K562 (cell line): ENCODE measurements around the gene GATC. TPM values are rescaled to one million over a fixed set of nuclear protein-coding genes. Genes with fewer than 3 reads are reported as not detected.

ENCODE experiments used
- C11orf30 ChIP-seq: fragments of 450-650 bp; IDR thresholded peaks from 2 replicates; pipeline ENCODE4 v1.6.1; 2016; ENCODE audit warnings: low read depth, mild to moderate bottlenecking
- CREM ChIP-seq: IDR thresholded peaks from 2 replicates; pipeline ENCODE4 v1.6.1; 2014; ENCODE audit warnings: antibody characterized with exemption, low read depth
- DMBX1 ChIP-seq: fragments of 250-450 bp; sonication (Bioruptor Pico); IDR thresholded peaks from 2 replicates; pipeline ENCODE4 v1.8.0; 2022; ENCODE audit warnings: inconsistent platforms, mild to moderate bottlenecking, moderate library complexity, borderline replicate concordance
- FOXA1 ChIP-seq: fragments of 450-650 bp; IDR thresholded peaks from 2 replicates; pipeline ENCODE4 v1.6.1; 2016; ENCODE audit warnings: mild to moderate bottlenecking, borderline replicate concordance
- HDAC3 ChIP-seq: fragments of 450-650 bp; IDR thresholded peaks from 2 replicates; pipeline ENCODE4 v1.6.1; 2018; ENCODE audit warnings: borderline replicate concordance, mild to moderate bottlenecking, moderate library complexity; ENCODE audit not compliant: partially characterized antibody
- MBD2 ChIP-seq: sonication (generic); IDR thresholded peaks from 2 replicates; pipeline ENCODE4 v1.6.1; 2016; ENCODE audit warnings: low read depth, borderline replicate concordance
- NFE2L1 ChIP-seq: fragments of 450-650 bp; IDR thresholded peaks from 2 replicates; pipeline ENCODE4 v1.6.1; 2016; ENCODE audit warnings: missing genetic modification characterization, low read depth, mild to moderate bottlenecking, missing compliant biosample characterization, moderate library complexity, borderline replicate concordance
- RFX5 ChIP-seq: IDR thresholded peaks from 2 replicates; pipeline ENCODE4 v1.6.1; 2011; ENCODE audit warnings: low read depth, mild to moderate bottlenecking, improper control_type of control experiment, low read length
- SRSF1 ChIP-seq: fragments of 200-400 bp; formaldehyde crosslinking; IDR thresholded peaks from 2 replicates; pipeline ENCODE4 v1.6.1; 2017; ENCODE audit warnings: mild to moderate bottlenecking, low read depth, low read length, moderate library complexity
- ZC3H8 ChIP-seq: fragments of 450-650 bp; IDR thresholded peaks from 2 replicates; pipeline ENCODE4 v1.6.1; 2017
- polyA plus RNA-seq, 8 experiments: library from polyadenylated mRNA; depleted of rRNA in 4 of 8; stranded (reverse) in 5 of 8; unstranded in 3 of 8; fragments of >200 nt; fragmentation: Nextera tagmentation in 2 of 8; fragmentation: Illumina TruSeq in 1 of 8; extraction: Ambion mirVana in 2 of 8; extraction: Trizol in 1 of 8; gene quantifications; 2 replicates each; pipeline versions ENCODE4 v1.2.1 to v1.2.3, GENCODE V29; 2011 to 2014; ENCODE audit warnings: inconsistent platforms in 1 of 8, missing spikeins in 1 of 8
- total RNA-seq, 7 experiments: library from RNA; depleted of rRNA in 6 of 7; stranded (reverse); fragments of >200 nt in 6 of 7; fragmentation: Illumina TruSeq in 2 of 7; extraction: Trizol in 2 of 7; gene quantifications; 2 replicates each; pipeline versions ENCODE4 v1.2.1 to v1.2.3, GENCODE V29; 2011 to 2021; ENCODE audit warnings: low replicate concordance in 1 of 7
- TF ChIP-seq, protein P1 (sequence below): sonication (generic); formaldehyde crosslinking; IDR thresholded peaks from 2 replicates; pipeline ENCODE4 v1.8.1; 2022; ENCODE audit warnings: missing genetic modification reagents
- TF ChIP-seq, protein P2 (sequence below): sonication (generic); formaldehyde crosslinking; IDR thresholded peaks from 2 replicates; pipeline ENCODE4 v1.9.0; 2022; ENCODE audit warnings: mild to moderate bottlenecking, missing genetic modification reagents

Gene GATC
- total and polyA plus RNA-seq, 9 of the 15 experiments (the other 6 are each of a cell fraction or from before 2014, with no cell fraction given), result 5.8 to 52.6 (median 28.2) TPM

DNA sequence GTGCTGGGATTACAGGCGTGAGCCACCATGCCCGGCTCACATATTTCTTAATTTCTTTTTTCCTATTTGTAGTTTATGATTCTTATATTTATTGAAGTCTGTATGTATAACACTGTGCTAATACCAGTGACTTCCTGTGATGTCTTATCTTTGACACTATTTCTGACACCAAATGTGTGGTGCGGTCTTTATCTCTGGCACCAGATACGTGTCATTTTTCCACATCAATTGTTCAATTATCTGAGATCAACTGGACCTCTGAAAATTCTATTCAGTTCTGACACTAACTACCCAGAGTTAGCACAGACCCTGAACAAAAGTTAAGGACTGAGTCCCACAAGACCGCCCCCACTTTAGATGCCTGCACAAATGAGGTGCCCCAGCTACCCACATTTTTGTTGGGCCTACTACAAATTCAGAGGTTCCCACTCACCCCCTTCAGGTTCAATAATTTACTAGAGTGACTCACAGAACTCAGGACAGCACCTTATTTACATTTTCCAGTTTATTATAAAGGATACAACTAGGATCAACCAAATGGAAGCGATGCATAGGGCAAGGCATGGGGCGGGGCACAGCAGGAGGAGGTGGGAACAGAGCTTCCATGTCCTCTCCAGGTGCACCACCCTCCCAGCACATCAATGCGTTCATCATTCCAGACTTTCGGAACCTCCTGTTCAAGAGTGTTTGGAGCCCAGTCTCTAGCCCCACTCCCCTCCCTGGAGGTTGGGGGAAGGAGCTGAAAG lies 35.0 kb downstream of the GATC start (continued):
- TF ChIP-seq FOXA1, result no peak
- no peak for TF ChIP-seq MBD2
- TF ChIP-seq NFE2L1 (tag), result no peak
- TF ChIP-seq DMBX1 (CRISPR knock-in tag), result no peak
- TF ChIP-seq RFX5, result no peak
- TF ChIP-seq, protein P1, sequence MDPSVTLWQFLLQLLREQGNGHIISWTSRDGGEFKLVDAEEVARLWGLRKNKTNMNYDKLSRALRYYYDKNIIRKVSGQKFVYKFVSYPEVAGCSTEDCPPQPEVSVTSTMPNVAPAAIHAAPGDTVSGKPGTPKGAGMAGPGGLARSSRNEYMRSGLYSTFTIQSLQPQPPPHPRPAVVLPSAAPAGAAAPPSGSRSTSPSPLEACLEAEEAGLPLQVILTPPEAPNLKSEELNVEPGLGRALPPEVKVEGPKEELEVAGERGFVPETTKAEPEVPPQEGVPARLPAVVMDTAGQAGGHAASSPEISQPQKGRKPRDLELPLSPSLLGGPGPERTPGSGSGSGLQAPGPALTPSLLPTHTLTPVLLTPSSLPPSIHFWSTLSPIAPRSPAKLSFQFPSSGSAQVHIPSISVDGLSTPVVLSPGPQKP, result no peak
- TF ChIP-seq SRSF1, result no peak
- TF ChIP-seq HDAC3, result no peak
- TF ChIP-seq, protein P2, sequence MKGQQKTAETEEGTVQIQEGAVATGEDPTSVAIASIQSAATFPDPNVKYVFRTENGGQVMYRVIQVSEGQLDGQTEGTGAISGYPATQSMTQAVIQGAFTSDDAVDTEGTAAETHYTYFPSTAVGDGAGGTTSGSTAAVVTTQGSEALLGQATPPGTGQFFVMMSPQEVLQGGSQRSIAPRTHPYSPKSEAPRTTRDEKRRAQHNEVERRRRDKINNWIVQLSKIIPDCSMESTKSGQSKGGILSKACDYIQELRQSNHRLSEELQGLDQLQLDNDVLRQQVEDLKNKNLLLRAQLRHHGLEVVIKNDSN (CRISPR knock-in tag), result no peak
- no peak for TF ChIP-seq C11orf30
- no peak for TF ChIP-seq ZC3H8
- TF ChIP-seq CREM, result 0 out of 2 replicates have a peak, but pooled peaks have one; percentile 49
